HL-60/S4 treated with retinoic acid at 250 ng/mL for 4 days and 3 days (cell line): ENCODE data around the gene ZNF740.
"Not testable (repeated sequence)": the region's sequence is repeated elsewhere in the genome, so short reads cannot be mapped to it uniquely, and the experiment has no call there.

Source experiments
- in situ Hi-C: fragments of 300-500 bp; cut with MboI; formaldehyde crosslinking; loops from 2 replicates; pipeline ENCODE4 v1.7.0; 2022; ENCODE audit warnings: low sequenced_read_pairs

ZNF740 gene, protein sequence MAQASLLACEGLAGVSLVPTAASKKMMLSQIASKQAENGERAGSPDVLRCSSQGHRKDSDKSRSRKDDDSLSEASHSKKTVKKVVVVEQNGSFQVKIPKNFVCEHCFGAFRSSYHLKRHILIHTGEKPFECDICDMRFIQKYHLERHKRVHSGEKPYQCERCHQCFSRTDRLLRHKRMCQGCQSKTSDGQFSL

GRCh38 chr12:53180220-53180930 is at the start of gene ZNF740, which contains the start of gene CSAD:
Gene ZNF740, plus strand, starts transcription at chr12:53180722. Its CDS starts 1,262 bp downstream, at chr12:53181984.
Gene CSAD, minus strand, starts transcription at chr12:53180925. Its CDS starts 7,455 bp downstream, at chr12:53173470.
- in situ Hi-C loops = loop anchor here (10.0 kb wide), 1 partner anchor 116 kb away; no protein-coding TSS in a partner anchor

- in situ Hi-C loops = no loop called here
These were observed 48.7 kb upstream of the ZNF740 start for GRCh38 chr12:53131844-53132243.

- in situ Hi-C loops = no loop called here
These were observed 46.8 kb upstream of the ZNF740 start for GRCh38 chr12:53133722-53134121.

DNA sequence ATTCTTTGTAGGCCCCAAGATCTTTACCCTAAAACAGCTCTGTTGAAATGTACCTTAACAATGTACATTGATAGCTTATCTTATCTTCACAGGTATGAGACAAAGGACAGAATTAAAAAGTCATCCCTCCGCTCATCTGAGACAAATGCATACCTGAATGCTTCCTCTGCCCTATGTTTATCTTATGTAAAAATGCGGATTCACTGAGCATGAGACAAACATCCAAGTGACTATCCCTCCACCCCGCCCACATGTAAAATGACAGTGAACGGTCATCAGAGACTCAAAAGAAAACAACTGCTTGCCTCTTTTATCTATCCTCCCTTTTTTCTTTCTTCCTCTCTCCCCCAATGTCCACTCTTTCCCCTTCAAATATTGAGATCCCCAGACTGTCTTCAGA is 37.2 kb upstream of the ZNF740 start:
- in situ Hi-C loops = no loop called here

- in situ Hi-C loops = no loop called here
These were observed 34.9 kb upstream of the ZNF740 start for GRCh38 chr12:53145383-53146260.

GRCh38 chr12:53147181-53147580 is 33.3 kb upstream of the ZNF740 start:
- in situ Hi-C loops = no loop called here

GRCh38 chr12:53147653-53148052 is 32.9 kb upstream of the ZNF740 start:
- in situ Hi-C loops = no loop called here

DNA sequence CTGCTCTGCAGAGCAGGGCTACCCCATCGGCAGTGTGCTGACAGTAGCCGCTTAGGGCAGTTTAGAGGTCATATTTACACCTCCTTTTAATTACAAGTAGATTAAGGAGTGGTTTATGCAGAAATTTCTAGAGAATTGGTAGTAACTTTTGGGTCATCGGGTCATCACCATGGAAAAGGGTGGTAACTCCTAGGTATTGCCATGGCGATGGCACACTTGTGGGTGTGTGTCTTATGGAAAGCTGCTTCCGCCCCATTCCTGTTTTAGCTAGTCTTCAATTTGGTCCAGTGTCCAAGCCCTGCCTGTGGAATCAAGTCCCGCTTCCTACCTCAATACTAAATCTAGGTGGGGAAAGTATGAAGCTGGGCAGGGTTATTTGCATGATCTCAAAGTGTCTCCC is 29.5 kb upstream of the ZNF740 start:
- in situ Hi-C loops = no loop called here

GRCh38 chr12:53152390-53152789 is 28.1 kb upstream of the ZNF740 start:
- in situ Hi-C loops = no loop called here

- in situ Hi-C loops = no loop called here
These were observed 21.2 kb upstream of the ZNF740 start for GRCh38 chr12:53159195-53159839.

- in situ Hi-C loops = no loop called here
These were observed 20.5 kb upstream of the ZNF740 start for GRCh38 chr12:53160000-53160399.

- in situ Hi-C loops = no loop called here
These were observed 19.8 kb upstream of the ZNF740 start for GRCh38 chr12:53160673-53161072.

DNA sequence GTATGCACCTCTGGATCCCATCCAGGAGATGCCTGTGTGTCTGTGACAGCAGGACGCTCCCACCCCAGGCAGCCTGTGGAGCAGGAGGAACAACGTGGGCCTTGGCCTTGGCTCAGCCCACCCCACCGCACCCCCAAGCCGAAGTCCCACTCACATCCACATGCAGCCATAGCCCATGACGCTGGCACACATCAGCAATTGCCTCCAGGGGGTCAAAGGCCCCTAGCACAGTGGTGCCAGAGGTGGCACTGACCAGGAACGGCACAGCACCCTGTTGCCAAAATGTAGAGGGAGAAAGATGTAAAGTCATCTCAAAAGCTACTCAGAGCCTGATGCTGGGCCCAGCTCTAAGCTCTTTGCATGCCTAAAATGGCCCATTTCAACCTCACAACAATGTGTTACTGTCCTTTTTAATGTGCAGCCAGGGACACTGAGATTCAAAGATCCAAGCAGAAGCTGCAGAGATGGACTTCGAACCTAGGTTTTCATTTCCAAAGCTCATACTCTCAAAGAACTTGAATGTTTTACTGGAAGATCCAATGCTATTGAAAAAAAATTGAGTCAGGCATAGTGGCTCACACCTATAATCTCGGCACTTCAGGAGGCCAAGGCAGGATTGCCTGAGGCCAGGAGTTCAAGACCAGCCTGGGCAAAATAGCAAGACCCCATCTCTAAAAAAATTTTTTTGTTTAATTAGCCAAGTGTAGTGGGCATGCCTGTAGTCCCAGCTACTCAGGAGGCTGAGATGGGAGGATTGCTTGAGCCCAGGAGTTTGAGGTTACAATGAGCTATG is 19.2 kb upstream of the ZNF740 start:
- in situ Hi-C loops = no loop called here

GRCh38 chr12:53163008-53163407 is 17.5 kb upstream of the ZNF740 start:
- in situ Hi-C loops = not testable (repeated sequence)

DNA sequence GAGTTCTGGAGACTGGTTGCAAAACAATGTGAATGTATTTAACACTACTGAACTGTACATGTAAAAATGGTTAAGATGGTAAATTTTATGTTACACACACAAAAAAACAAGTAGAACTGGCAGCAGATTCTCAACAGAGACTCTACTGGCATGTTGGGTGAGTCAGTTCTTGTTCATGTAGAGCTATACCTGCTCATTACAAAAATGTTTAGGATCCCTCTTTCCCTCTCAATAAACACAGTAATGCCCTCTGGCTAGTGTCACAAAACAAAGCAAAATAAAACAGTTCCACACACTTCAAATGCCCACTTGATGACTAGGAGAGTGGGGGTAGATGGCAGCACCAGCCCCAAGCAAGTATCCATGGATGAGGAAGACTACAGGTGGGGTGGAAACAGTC is 13.7 kb upstream of the ZNF740 start:
- in situ Hi-C loops = no loop called here

DNA sequence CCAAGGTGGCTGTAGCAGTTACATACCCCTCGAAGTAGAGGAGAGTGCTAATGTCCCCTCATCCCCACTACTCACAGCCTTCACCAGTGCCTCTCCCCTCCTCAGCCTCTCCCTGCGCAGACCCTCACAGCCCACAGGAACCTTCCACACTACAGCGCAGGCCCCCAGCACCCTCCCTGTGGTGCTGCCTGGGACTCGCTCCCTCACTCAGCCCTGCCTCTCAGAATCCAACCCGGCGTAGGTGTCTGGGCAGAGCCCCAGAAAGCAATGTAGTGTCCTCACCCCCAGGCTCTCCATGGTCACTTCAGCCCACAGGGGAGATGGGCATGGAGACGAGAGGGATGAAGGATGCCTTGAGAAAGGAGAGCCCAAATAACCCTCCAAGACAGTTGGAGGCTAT is 10.9 kb upstream of the ZNF740 start:
- in situ Hi-C loops = no loop called here

- in situ Hi-C loops = no loop called here
These were observed 10.3 kb upstream of the ZNF740 start for GRCh38 chr12:53170215-53170614.

DNA sequence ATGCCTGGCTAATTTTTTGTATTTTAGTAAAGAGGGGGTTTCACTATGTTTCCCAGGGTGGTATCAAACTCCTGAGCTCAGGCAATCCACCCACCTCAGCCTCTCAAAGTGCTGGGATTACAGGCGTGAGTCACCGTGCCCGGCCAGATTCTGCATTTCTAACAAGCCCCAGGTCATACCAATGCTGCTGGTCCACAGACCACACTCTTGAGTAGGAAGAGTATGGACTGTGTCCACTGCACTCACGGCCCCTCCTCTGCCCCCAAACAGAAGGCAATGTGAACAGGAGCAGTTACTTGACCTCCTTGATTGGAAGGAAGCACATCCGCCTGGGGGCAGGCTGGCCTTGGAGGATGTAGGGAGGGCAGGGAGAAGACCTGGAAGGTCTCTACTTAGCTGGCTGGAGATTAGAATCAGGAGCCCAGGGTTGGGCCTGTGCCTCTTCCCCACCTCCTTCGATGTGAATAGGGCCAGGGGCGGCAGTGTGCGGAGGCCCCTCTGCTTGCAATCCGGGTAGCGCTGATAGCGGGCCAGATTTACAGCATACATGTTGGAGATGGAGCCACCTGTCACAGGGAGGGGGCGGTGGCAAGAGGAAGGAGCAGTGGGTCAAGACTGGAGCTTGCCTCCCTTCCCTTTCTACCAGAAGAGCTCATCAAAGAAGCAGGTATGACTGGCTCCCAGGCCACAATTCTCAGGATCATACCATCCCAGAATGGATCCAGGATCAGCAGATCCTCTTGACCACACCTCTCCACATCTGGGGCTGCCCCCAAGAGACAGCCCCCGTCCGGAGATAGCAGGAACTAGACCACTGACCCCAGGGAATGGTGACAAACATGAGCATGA is 9.4 kb upstream of the ZNF740 start:
- in situ Hi-C loops = no loop called here

GRCh38 chr12:53171725-53172329 is 8.7 kb upstream of the ZNF740 start:
- in situ Hi-C loops = no loop called here
